ENCODE results near the gene AURKAIP1.

DNA sequence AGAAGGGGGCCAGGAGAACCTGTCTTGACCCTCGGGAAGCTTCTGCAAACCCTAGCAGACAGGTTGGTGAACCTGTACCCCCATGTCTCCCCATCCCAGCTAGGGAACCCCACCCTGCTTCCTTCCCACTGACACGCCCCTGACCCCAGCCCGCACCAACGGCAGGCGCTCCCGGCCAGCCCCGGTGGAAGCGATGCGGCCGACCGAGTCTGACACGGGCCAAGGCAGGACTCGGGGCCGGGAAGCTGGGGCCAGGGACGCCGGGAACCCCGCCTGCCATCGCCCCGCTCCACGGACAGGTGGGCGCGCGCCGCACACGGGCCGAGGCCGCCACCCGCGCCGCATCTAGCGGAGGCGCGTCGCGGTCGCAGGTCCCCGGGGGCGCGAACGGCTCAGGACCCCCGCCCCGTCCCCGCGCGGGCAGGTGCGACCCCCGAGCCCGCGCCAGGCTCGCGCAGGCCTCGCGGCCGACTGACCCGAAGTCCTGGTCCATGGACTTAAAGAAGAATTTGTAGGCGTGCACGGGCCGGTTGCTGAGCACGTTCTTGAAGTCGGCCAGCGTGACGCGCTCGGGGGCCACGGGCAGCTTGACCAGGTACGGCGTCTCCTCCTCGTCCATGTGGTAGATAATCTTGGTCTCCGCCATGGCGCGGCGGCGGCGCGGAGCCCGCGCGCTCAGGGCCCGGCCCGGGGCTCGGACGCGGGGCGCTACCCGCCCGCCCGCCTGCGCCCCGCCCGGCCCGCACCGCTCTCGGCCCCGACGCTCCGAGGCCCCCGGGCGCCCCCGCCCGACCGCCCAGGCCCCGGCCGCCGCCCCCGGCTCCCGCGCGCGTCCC is 26.4 kb downstream of the AURKAIP1 start:
- TF ChIP-seq CTCF (IDR thresholded peaks at IDR 0.05), result no peak
- TF ChIP-seq POLR2A (IDR thresholded peaks at IDR 0.05), result no peak
- TF ChIP-seq EP300 (IDR thresholded peaks at IDR 0.05), result no peak

All from ovary (tissue), 3 donors.